Epidermal melanocyte (primary cell): ENCODE data around the gene TSPAN13.

Experiments used
- DNase-seq: peaks from one replicate; pipeline ENCODE4 v3.0.0; 2011; ENCODE audit warnings: low spot score; ENCODE audit not compliant: insufficient read length

Gene TSPAN13

GRCh38 chr7:16774986-16775385 is 21.4 kb downstream of the TSPAN13 start:
- no peak for DNase-seq

DNA sequence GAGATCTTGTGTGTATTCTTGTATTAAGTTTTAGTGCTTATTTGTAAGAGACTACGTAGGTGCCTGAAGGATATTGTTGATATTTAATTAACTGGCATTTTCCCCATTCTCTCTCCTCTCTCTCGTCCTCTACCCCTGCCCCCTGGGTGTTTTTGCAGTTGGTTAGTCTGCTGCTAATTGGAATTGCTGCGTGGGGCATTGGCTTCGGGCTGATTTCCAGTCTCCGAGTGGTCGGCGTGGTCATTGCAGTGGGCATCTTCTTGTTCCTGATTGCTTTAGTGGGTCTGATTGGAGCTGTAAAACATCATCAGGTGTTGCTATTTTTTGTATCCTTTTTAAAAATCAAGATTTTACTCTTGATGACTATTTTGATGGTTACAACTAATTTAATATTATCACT is 22.5 kb downstream of the TSPAN13 start:
- DNase-seq, result no peak

GRCh38 chr7:16778476-16778875 is 24.9 kb downstream of the TSPAN13 start:
- no peak for DNase-seq

GRCh38 chr7:16779051-16779450 is 25.5 kb downstream of the TSPAN13 start:
- no peak for DNase-seq

GRCh38 chr7:16780596-16780995 is 27.0 kb downstream of the TSPAN13 start:
- no peak for DNase-seq

- DNase-seq, result no peak
Measured at GRCh38 chr7:16785321-16785720, 31.8 kb downstream of the TSPAN13 start.

DNA sequence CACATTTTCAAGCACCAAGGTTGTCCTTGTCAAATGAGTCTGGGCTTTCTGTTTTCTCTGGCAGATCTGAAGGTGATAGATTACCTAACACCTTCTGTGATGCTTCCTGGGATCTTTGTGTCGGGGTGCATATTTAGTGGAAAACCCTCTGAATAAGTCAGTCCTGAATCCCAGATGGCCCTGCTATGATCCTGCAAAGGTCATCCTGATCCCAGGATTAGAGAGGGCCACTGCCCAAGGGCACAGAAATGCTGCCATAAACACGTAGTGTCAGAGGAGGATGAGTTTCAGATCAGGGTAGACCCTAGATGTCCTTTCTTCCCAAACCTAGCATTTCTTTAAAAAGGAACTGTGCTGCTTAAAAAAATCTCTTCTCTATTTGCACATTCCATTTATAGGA is 32.3 kb downstream of the TSPAN13 start:
- DNase-seq, result no peak

DNA sequence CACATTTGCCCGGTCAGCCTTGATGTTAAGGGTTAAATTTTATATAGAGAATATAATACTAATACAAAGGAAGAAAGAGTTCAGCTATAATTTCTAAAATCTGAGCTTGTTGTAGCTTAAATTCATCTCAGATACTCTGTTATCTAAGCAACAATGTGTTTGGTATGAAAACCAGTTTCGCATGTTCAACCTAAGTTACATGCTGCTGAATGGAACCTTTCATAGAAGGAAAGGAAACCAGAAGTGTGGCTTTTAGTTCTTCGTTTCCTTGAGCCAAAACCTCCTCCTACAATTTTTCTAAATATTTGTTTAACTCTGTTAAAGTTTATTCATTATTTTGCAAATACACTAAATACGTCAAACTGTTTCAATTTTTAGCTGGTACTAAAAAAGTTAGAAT is 32.7 kb downstream of the TSPAN13 start:
- DNase-seq, result no peak

- no peak for DNase-seq
Measured at GRCh38 chr7:16787127-16787526, 33.6 kb downstream of the TSPAN13 start.

DNA sequence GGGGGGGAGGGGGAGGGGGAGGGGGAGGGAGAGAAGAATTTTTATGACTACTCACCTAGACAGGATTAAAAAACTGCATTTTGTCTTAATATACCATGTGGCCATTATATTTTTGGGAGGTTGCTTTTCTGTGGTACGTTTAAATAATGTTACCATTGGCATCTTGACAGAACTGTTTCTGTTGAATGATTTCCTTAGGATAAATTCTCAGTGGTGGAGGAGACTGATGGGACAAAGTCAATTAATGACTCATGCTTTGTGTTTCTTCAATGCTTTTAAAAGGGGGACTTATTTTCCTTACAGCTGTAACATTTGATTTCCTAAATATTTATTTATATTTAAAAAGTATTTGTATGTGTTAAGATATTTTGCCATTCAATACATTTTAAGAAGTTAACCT is 37.5 kb downstream of the TSPAN13 start:
- no peak for DNase-seq

DNA sequence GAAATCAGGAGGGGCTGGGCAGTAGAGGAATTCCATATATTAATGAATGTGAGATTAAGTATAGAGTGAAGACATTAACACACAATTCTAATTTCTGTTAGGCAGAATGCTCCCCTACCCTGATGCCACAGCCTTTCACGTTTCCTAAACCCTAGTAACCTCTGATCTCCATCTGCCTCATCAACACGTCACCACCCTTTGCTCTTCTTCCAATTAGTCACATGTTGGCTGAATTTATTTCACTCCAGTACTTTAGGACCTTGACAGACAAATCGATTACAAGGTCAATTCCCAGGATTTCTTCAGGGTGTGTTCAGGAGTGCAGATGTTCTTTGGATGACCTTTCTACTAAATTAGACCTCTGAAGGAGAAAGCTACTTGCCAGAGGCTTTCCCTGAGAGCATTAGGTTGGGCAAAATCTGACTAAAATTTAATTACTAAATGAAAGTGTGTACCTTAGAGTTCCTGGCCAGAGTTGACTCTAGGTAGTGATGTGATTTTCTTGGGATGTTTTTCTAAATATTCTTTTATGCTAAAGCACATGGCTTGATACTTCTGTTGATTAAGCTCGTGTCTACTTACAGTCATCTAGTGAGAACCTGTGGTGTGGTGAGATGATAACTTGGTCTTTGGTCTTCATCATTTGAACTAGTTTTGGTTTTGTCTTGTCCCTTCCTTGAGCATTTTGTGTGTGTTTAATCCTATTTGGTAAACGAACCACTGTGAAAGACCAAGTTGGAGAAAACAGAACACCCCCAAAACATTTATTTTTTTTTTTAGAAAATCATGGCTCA is 38.5 kb downstream of the TSPAN13 start:
- DNase-seq, result no peak

DNA sequence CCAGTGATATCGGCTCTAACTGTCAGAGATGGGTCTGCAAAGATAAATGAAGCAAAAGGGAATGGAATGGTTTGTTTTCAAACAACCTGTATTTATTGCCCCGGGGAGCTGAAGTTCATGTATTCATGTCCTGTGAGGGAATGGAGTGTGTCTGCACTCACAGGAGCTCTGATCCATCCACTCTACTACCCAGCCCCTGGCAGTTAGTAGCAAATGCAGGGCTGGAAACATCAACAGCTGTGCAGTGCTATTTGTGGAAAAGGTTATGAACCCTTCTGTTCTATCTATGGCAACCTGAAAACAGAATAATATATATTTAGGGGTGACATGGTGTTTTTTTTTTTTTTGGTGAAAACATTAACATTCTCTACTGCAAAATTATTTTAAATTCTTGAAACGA is 41.4 kb downstream of the TSPAN13 start:
- DNase-seq, result no peak

DNA sequence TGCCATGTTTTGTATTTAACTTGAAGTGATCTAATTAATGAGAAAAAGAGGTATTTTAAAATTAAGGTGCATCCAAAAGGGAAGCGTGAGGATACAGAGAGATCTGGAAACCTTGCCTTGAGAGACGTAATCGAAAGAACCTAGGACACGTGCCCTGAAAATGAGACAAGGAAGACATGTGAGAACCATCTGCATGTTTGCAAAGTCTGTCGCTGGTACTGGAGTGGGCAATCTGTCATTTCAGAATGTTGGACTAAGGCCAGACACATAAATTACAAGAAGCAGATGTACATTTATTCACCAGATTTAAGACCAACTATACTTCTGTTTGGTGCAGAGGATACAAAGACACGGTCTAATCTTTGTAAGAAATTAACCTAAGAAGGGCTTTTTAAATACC is 42.1 kb downstream of the TSPAN13 start:
- DNase-seq, result no peak

DNA sequence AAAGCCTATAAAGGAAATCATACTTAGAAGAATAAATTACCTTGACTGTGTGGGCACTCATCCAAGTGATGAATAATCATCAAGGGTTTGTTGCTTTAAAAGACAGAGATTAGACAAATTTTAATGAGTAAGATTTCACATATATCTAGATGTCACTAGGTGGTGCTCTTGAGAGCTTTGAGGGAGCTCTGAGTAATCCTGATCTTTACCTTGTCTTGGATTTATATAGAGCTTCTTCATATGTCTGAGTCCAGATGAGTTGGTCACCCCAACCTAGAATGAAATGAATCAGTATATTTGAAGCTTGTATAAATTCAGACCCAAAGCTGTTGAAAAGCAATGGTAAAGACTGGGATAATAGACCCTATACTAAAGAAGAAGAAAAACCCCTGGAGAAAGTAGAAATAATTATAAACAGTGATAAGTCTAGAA is 47.6 kb downstream of the TSPAN13 start:
- peak; percentile 67 for DNase-seq

GRCh38 chr7:16801579-16801978 is 48.0 kb downstream of the TSPAN13 start:
- DNase-seq, result no peak

DNA sequence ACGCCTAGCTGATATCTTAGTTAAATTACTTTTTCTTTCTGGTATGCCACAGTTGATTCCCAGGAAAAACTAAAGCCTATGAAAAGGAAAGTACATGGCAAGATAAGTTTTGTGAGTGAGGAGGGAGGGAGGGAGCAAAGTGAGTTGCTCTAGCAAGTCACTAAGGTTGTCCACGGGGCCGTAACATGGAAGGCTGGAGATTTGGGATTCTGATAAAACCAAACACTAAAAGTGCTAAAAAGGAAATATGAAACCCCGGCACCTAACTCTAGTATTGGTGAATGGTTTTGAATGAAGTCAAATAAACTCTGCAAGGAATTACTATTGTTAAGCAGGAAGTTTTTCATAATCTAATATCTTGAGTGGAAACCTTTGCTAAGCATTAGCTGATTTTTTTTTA is 49.6 kb downstream of the TSPAN13 start:
- no peak for DNase-seq

GRCh38 chr7:16803881-16804673 is 50.5 kb downstream of the TSPAN13 start:
- DNase-seq, result no peak

DNA sequence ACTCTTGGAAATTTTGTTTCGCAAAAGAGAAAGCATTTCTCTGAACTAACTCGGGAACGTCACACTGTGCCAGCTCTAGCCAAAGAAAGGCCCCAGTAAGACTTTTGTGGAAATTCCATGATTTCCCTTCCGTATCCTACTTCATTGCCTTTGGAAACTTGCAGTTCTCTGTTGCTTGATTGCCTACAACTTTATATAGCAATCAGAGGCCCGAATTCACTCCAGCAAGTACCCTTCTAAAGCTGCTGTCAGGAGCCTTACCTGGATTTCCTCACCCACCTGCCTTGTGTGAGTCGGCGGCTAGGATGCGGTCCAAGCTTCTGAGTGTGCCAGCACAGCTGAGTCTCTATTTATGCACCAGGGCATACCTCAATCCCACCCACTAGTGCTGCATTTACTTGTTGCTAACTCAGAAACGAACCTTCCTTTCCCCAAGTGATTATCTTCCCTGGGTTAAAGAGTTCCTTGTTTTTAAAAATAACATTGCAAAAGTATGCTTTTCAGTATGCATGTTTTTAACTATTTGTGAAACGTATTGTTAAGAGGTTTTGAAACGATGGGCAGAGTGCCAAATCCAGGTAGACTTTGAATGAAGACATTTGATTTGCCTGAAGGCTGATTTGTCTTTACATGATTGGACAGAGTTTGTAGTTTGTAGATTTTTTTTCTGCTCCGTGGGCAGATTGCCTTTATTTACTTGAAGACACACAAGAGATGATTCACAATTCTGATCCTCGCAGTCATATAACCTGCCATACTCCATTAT is 51.3 kb downstream of the TSPAN13 start, which contains the start of gene AGR2:
Gene AGR2, minus strand, starts transcription at position 326 of the 766 bp plus-strand sequence. CDS start 3,203 bp downstream, outside the sequence.
- no peak for DNase-seq

- DNase-seq, result no peak
Measured at GRCh38 chr7:16805441-16805840, 51.9 kb downstream of the TSPAN13 start.

- no peak for DNase-seq
Measured at GRCh38 chr7:16810112-16810511, 56.6 kb downstream of the TSPAN13 start.

DNA sequence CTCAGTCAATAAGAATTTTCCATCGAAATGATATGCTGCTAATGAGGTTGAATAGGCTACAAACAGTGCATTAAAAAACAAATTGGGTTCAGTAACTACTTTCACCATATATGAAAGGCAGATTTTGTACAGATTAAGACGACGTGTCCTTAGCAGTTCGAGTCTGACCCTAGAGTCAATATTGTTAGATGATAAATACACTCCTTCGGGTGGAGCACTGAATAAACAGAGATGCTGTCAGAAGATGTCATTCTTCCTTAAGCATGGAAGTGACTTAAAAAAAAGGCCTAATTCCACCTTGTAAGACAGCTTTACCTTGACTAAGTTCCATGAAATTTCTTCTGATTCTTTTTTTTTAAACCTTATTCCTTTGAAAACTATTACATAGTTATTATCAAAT is 57.0 kb downstream of the TSPAN13 start:
- DNase-seq, result no peak

GRCh38 chr7:16811551-16811950 is 58.0 kb downstream of the TSPAN13 start:
- no peak for DNase-seq
